Measurements from ENCODE around the gene PIMREG. TPM values are rescaled to one million over a fixed set of nuclear protein-coding genes. Genes with fewer than 3 reads are reported as not detected.

PIMREG gene
- total RNA-seq, 1 donor from 2014 or later = 45.1 TPM

DNA sequence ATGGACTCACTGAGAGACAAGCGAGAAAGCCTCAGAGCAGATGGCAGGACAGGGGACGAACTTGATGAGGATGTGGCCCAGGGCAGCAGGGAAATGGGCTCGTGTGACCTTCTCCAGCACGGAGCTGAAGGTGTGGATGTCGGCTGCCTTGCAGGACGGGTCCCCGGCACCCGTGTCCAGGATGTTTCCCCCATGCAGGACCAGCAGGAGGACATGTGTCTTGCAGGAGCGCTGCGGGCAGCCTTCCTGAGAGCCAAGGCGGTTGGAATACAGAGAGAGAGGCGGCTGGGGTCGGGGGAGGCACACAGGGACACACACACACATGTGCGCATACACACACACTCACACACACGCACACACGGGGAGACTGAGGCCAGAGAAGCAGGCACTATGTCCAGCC, 39.3 kb downstream of the PIMREG start:
- TF ChIP-seq, protein P1, sequence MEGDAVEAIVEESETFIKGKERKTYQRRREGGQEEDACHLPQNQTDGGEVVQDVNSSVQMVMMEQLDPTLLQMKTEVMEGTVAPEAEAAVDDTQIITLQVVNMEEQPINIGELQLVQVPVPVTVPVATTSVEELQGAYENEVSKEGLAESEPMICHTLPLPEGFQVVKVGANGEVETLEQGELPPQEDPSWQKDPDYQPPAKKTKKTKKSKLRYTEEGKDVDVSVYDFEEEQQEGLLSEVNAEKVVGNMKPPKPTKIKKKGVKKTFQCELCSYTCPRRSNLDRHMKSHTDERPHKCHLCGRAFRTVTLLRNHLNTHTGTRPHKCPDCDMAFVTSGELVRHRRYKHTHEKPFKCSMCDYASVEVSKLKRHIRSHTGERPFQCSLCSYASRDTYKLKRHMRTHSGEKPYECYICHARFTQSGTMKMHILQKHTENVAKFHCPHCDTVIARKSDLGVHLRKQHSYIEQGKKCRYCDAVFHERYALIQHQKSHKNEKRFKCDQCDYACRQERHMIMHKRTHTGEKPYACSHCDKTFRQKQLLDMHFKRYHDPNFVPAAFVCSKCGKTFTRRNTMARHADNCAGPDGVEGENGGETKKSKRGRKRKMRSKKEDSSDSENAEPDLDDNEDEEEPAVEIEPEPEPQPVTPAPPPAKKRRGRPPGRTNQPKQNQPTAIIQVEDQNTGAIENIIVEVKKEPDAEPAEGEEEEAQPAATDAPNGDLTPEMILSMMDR (conservative IDR thresholded peaks at IDR 0.05) = no peak
- Mint-ChIP-seq H3K36me3 (no peaks in the 10 kb centered on the region), H3K9me3 (no peaks in the 10 kb centered on the region), H3K4me3 (no peak overlapping the region), H3K27me3 (peaks cover 43% of the 10 kb centered on the region), H3K27ac (no peak overlapping the region), H3K4me1 (ENCODE audit: unreplicated experiment) (peaks cover 16% of the 10 kb centered on the region)
- DNase-seq (ENCODE audit: extremely low spot score, unreplicated experiment) = no peak

DNA sequence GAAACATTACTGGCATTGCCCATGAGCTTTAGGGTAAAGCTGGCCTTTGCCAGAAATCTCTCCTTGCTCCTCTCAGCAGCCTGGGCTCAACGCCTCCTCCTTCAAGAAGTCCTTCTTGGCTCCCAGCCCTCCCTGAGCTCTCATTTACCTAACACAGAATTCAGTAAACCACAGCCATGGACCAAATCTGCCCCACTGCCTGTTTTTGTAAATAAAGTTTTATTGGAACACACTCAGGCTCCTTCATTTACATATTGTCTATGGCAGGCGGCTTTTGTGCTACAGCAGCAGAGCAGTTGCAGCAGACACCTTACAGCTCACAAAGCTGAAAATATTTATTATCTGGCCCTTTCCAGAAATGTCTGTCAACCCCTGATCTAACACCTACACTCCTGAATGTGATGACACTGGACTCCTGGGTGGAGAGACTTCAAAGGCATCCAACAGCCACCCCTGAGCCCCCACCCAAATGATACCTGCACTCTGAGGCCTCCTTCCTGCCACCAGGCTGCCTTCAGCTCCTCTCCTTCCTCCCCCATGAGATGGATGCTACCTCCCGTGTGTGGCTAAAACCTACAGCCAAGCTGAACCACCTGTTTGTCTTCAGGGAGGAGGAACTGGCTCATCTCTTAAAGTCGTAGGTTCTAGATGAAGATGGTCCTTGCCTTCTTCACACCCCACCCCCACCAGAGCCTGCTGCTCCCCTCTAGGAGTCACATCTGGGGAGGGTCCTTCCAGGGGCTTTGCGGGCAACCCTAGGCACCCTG, 41.6 kb downstream of the PIMREG start:
- no peaks in the 10 kb centered on the region for H3K9me3 Mint-ChIP-seq
- TF ChIP-seq, protein P1 (conservative IDR thresholded peaks at IDR 0.05) = no peak
- peaks cover 40% of the 10 kb centered on the region for H3K27me3 Mint-ChIP-seq
- H3K4me1 Mint-ChIP-seq (ENCODE audit: unreplicated experiment) = peaks cover 5% of the 10 kb centered on the region
- no peaks in the 10 kb centered on the region for H3K36me3 Mint-ChIP-seq
- DNase-seq (ENCODE audit: extremely low spot score, unreplicated experiment) = no peak
- H3K4me3 Mint-ChIP-seq = no peak overlapping the region
- H3K27ac Mint-ChIP-seq = no peak overlapping the region

DNA sequence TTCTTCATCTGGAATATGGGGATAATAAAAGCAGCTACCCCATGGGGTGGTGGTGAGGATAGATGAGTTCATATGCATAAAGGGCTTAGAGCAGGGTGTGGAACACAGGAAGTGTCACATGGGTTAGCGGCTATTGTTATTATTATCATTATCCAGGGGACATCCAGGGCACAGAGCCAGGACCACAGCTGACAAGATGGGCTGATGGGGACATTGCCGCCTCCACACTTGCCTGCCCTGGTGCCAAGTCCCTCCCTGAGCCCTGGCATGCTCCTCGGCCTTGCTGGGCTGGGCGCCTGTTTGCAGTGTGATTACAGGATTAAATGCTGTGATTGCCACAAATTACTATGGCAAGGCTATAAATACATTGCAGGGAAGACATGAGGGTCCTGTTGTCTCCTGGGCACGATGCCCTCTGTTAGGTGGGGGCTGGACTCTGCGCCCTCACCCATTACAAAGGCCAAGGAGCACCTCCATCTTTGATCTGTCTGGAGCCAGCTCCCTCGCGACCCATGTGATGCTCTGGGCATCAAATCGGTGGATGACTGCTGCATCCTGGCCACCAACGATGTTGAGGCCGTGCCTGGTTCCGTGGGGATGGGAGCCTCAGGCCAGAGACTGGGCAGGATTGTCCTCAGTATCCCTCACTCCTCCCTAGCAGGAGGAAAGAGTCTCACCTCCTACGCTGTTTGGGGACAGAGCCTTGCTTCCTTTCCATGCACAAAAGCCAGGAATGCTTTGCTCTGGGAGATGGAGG, 43.2 kb downstream of the PIMREG start:
- no peak overlapping the region for H3K27ac Mint-ChIP-seq
- no peaks in the 10 kb centered on the region for H3K36me3 Mint-ChIP-seq
- TF ChIP-seq, protein P1 (conservative IDR thresholded peaks at IDR 0.05) = no peak
- peaks cover 24% of the 10 kb centered on the region for H3K27me3 Mint-ChIP-seq
- H3K4me1 Mint-ChIP-seq (ENCODE audit: unreplicated experiment) = peaks cover 5% of the 10 kb centered on the region
- DNase-seq (ENCODE audit: extremely low spot score, unreplicated experiment) = no peak
- no peaks in the 10 kb centered on the region for H3K9me3 Mint-ChIP-seq
- H3K4me3 Mint-ChIP-seq = no peak overlapping the region

DNA sequence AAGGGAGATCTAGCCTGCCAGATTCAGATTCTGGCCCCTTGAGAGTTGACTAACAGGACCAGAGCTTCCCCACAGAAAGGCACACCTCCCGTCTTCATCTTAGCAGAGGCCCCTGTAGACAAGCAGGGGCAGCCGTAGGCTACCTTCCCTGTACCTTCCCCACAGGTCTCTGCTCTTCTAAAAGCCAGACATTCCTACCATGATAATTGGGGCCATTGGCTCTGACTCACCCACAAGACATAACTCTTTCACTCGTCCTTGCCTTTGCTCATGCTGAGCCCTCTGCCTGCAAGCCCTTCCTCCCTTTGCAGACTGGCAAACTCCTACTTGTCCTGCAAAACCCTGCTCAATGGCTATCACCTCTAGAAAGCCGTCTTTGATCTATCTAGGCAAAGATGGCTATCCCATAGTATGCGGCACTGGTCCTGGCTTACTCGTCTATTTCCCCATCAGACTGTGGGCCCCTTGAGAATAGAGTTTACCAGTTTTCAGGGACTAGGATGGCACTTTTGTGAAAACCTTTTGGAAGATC, 43.8 kb downstream of the PIMREG start:
- TF ChIP-seq, protein P1 (conservative IDR thresholded peaks at IDR 0.05) = no peak
- Mint-ChIP-seq H3K4me3 (no peak overlapping the region), H3K27ac (no peak overlapping the region), H3K9me3 (no peaks in the 10 kb centered on the region), H3K27me3 (peaks cover 24% of the 10 kb centered on the region), H3K36me3 (no peaks in the 10 kb centered on the region), H3K4me1 (ENCODE audit: unreplicated experiment) (peaks cover 5% of the 10 kb centered on the region)
- no peak for DNase-seq (ENCODE audit: extremely low spot score, unreplicated experiment)

DNA sequence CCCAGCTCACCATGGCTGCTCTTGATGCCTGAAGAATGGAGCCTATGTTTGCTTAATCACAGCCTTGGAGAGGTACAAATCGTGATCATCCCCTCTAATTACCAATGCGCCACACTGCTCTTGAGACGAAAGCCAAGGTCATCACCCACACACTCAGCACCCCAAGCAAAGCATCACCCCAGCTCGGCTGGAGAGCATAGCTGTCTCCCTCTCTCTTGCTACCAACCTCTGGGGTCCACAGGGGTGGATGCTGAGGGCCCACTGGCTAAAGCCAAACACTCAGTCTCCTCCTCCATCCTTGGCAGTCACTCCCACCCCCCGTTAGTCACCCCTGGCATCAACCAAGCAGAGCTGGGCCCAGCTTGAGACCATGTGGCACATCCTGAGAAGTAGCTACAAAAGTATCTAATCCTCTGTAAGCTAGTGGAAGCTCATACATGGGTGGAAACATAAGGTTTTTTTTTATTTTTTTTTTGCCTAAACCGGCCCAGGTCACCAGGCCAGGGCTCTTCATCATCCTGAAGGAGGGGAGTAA, 44.8 kb downstream of the PIMREG start:
- no peak overlapping the region for H3K27ac Mint-ChIP-seq
- peaks cover 5% of the 10 kb centered on the region for H3K4me1 Mint-ChIP-seq (ENCODE audit: unreplicated experiment)

More for the DNA sequence above, 44.8 kb downstream of the PIMREG start:
- H3K4me3 Mint-ChIP-seq = no peak overlapping the region
- DNase-seq (ENCODE audit: extremely low spot score, unreplicated experiment) = no peak
- H3K27me3 Mint-ChIP-seq = peaks cover 17% of the 10 kb centered on the region
- TF ChIP-seq, protein P1 (conservative IDR thresholded peaks at IDR 0.05) = no peak
- no peaks in the 10 kb centered on the region for H3K9me3 Mint-ChIP-seq
- H3K36me3 Mint-ChIP-seq = no peaks in the 10 kb centered on the region
